Measurements from ENCODE around the gene VPS26B. TPM values are rescaled to one million over a fixed set of nuclear protein-coding genes. Genes with fewer than 3 reads are reported as not detected.

The VPS26B gene
- total and polyA plus RNA-seq, 5 donors from 2014 or later = 43.9 to 65.1 (median 61.6) TPM

- H3K27ac Mint-ChIP-seq = no peak overlapping the region
- peak in 2 of 3 donors; percentile 36 to 56 for DNase-seq
- no peaks in the 10 kb centered on the region for H3K9me3 Mint-ChIP-seq
- H3K4me3 ChIP-seq (ENCODE audit: low read depth, low read length) = no peak overlapping the region
- no peaks in the 10 kb centered on the region for H3K9me3 ChIP-seq (ENCODE audit: control insufficient read depth in 2 of 2, low read length in 2 of 2)
- no peaks in the 10 kb centered on the region for H3K27me3 Mint-ChIP-seq
- H3K4me1 ChIP-seq (ENCODE audit: control insufficient read depth, insufficient read depth, low read length, poor library complexity, severe bottlenecking) = no peaks in the 10 kb centered on the region
- no peak overlapping the region for H3K4me3 Mint-ChIP-seq
- no peak overlapping the region for H3K27ac ChIP-seq (ENCODE audit: insufficient read depth, low read length, poor library complexity, severe bottlenecking)
- H3K36me3 Mint-ChIP-seq = peaks cover 18% of the 10 kb centered on the region
- H3K27me3 ChIP-seq (ENCODE audit: control insufficient read depth, insufficient read depth, low read length) = no peaks in the 10 kb centered on the region
- peaks cover 53% of the 10 kb centered on the region for H3K36me3 ChIP-seq (ENCODE audit: control insufficient read depth, insufficient read depth, low read length)
- peak; percentile 45 to 65 for ATAC-seq (ENCODE audit: low read depth in 2 of 2)
- peaks cover 0 to 9% (median 3%) of the 10 kb centered on the region in 4 donors for H3K4me1 Mint-ChIP-seq
Observed at GRCh38 chr11:134261626-134262488, 37.4 kb downstream of the VPS26B start.

DNA sequence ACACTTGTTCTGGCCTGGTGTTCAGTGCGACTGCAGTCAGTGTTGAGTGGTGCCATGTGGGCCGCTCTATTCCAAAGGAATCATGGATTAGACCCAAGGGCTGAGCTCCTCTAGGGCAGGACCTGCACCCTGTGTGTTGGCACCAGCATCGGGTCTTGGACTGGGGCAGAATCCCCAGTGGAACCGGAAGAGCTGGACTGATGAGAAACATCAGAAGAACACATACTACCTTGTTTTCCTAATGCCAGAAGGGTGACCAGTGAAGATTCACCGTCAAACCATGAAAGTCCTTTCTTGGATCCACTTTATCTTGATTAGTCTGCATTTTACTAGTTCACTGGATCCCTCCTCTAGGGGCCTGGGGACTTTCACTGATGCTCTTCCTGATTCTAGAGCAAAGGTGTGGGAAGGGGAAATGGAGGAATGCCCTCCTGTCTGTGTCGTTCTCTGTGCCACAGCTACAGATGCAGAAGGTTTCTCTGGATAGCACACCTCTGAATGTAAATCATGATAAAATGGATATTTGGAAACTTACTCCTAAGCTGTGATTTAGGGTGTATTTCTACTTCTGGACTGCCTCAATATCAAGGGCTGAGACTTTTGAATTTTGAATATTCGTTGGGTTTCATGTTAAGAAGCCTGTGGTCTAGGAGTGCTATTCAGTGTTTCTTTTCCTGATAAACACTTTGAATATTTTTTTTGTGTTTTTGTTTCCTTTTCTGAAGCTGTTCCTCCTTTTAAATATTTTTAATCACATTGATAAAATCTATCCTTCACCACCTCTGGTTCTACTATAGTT, 40.7 kb downstream of the VPS26B start:
- peaks cover 3% of the 10 kb centered on the region for H3K4me1 ChIP-seq (ENCODE audit: control insufficient read depth, insufficient read depth, low read length, poor library complexity, severe bottlenecking)
- no peaks in the 10 kb centered on the region for H3K27me3 ChIP-seq (ENCODE audit: control insufficient read depth, insufficient read depth, low read length)
- Mint-ChIP-seq H3K9me3 (no peaks in the 10 kb centered on the region), H3K4me3 (no peak overlapping the region), H3K36me3 (peaks cover 5% of the 10 kb centered on the region), H3K27ac (peak overlapping the region in 1 of 3 donors; percentile 26), H3K4me1 (peaks cover 0 to 17% (median 4%) of the 10 kb centered on the region in 4 donors), H3K27me3 (no peaks in the 10 kb centered on the region)
- DNase-seq = no peak
- ATAC-seq (ENCODE audit: low read depth in 2 of 2) = no peak
- H3K4me3 ChIP-seq (ENCODE audit: low read depth, low read length) = no peak overlapping the region
- no peak overlapping the region for H3K27ac ChIP-seq (ENCODE audit: insufficient read depth, low read length, poor library complexity, severe bottlenecking)
- H3K36me3 ChIP-seq (ENCODE audit: control insufficient read depth, insufficient read depth, low read length) = peaks cover 27% of the 10 kb centered on the region
- no peaks in the 10 kb centered on the region for H3K9me3 ChIP-seq (ENCODE audit: control insufficient read depth in 2 of 2, low read length in 2 of 2)

DNA sequence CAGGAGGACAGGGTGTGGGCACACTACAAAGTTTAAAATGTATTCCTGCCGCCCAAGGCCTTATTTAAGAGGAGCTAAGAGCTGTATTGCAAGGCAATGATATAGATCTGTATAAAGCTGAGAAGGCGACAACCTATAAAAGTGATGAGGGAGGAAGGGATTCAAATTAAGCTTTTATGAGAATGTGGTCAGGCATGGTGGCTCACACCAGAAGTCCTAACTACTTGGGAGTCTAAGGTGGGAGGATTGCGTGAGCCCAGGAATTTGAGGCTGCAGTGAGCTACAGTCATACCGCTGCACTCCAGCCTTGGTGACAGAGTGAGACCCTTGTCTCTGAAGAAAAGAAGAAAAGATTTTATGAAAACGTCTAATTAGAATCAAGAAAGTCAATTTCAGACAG, 42.0 kb downstream of the VPS26B start:
- DNase-seq = no peak
- H3K36me3 ChIP-seq (ENCODE audit: control insufficient read depth, insufficient read depth, low read length) = peaks cover 16% of the 10 kb centered on the region
- Mint-ChIP-seq H3K4me3 (peak overlapping the region in 1 of 4 donors; percentile 10), H3K27ac (peak overlapping the region in 1 of 3 donors; percentile 33), H3K36me3 (no peaks in the 10 kb centered on the region), H3K4me1 (peaks cover 0 to 30% (median 14%) of the 10 kb centered on the region in 4 donors), H3K27me3 (no peaks in the 10 kb centered on the region), H3K9me3 (no peaks in the 10 kb centered on the region)
- H3K9me3 ChIP-seq (ENCODE audit: control insufficient read depth in 2 of 2, low read length in 2 of 2) = no peaks in the 10 kb centered on the region
- peaks cover 9% of the 10 kb centered on the region for H3K4me1 ChIP-seq (ENCODE audit: control insufficient read depth, insufficient read depth, low read length, poor library complexity, severe bottlenecking)
- no peak for ATAC-seq (ENCODE audit: low read depth in 2 of 2)
- no peaks in the 10 kb centered on the region for H3K27me3 ChIP-seq (ENCODE audit: control insufficient read depth, insufficient read depth, low read length)
- H3K27ac ChIP-seq (ENCODE audit: insufficient read depth, low read length, poor library complexity, severe bottlenecking) = no peak overlapping the region
- H3K4me3 ChIP-seq (ENCODE audit: low read depth, low read length) = no peak overlapping the region

DNA sequence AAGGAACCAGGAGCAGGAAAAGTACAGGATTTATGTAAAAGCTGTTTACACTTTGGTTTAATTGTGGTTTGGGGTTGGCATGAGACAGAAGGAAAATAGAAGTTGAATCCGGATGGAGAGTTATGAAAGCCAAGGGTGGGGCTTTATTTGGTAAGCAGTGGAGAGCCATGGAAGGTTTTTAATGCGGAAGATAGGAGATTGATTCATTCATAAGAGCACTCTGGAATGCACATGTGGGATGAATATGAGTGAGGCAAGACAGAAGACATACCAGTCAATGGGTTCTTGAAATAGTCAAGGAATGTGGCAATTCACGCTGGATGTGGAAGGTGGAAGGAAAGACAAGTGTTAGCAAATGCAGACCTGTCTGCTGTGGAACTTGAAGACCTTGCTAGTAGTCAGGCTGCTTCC, 42.4 kb downstream of the VPS26B start:
- peak overlapping the region in 1 of 4 donors; percentile 10 for H3K4me3 Mint-ChIP-seq
- no peaks in the 10 kb centered on the region for H3K9me3 ChIP-seq (ENCODE audit: control insufficient read depth in 2 of 2, low read length in 2 of 2)
- no peak for DNase-seq
- no peaks in the 10 kb centered on the region for H3K27me3 Mint-ChIP-seq
- no peak overlapping the region for H3K4me3 ChIP-seq (ENCODE audit: low read depth, low read length)
- H3K27ac ChIP-seq (ENCODE audit: insufficient read depth, low read length, poor library complexity, severe bottlenecking) = no peak overlapping the region
- peaks cover 9% of the 10 kb centered on the region for H3K4me1 ChIP-seq (ENCODE audit: control insufficient read depth, insufficient read depth, low read length, poor library complexity, severe bottlenecking)
- H3K9me3 Mint-ChIP-seq = no peaks in the 10 kb centered on the region
- peak overlapping the region in 1 of 3 donors; percentile 53 for H3K27ac Mint-ChIP-seq
- H3K27me3 ChIP-seq (ENCODE audit: control insufficient read depth, insufficient read depth, low read length) = no peaks in the 10 kb centered on the region
- ATAC-seq (ENCODE audit: low read depth in 2 of 2) = no peak
- H3K4me1 Mint-ChIP-seq = peaks cover 0 to 33% (median 15%) of the 10 kb centered on the region in 4 donors
- peaks cover 12% of the 10 kb centered on the region for H3K36me3 ChIP-seq (ENCODE audit: control insufficient read depth, insufficient read depth, low read length)
- no peaks in the 10 kb centered on the region for H3K36me3 Mint-ChIP-seq

DNA sequence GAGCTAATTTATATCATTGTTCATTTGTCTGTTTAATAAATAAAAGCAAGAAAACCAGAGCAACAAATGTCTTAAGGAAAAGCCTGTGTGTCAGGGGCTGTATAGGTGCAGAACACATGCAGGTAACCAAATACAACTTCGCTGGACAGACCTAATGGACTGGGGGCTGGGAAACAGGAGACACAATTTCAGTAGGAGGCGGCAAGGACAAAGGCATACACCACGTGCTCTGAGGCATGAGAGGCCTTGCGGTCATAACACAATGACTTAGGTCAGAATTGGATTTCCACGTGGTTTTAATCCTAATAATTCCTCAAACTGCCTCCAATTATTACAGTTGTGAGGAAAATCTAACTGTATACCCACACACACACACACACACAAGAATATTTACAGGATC, 43.0 kb downstream of the VPS26B start:
- no peak for DNase-seq
- Mint-ChIP-seq H3K27ac (no peak overlapping the region), H3K4me3 (no peak overlapping the region), H3K4me1 (peaks cover 0 to 36% (median 18%) of the 10 kb centered on the region in 4 donors), H3K9me3 (no peaks in the 10 kb centered on the region), H3K27me3 (no peaks in the 10 kb centered on the region), H3K36me3 (no peaks in the 10 kb centered on the region)
- Histone ChIP-seq H3K4me3 (ENCODE audit: low read depth, low read length) (no peak overlapping the region), H3K36me3 (ENCODE audit: control insufficient read depth, insufficient read depth, low read length) (peaks cover 7% of the 10 kb centered on the region), H3K27me3 (ENCODE audit: control insufficient read depth, insufficient read depth, low read length) (no peaks in the 10 kb centered on the region), H3K27ac (ENCODE audit: insufficient read depth, low read length, poor library complexity, severe bottlenecking) (no peak overlapping the region), H3K9me3 (ENCODE audit: control insufficient read depth in 2 of 2, low read length in 2 of 2) (no peaks in the 10 kb centered on the region), H3K4me1 (ENCODE audit: control insufficient read depth, insufficient read depth, low read length, poor library complexity, severe bottlenecking) (peaks cover 9% of the 10 kb centered on the region)
- no peak for ATAC-seq (ENCODE audit: low read depth in 2 of 2)

DNA sequence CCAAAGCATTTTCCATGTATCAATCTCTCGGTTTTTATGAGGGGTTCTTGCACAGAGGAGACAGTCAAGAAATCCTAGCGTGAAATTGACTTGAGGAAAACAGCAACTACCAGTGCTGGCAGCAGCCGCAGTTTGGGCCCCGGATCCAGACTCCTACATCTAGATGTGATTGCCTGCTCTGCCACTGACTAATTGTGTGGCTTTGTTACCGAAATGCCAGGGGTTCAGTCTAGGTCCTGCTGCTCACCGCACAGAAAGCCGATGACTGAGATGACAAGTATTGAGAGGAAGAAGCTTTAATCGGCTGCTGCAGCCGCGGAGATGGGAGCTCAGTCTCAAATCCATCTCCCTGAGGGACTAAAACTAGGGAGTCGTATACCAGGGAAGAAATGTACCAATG, 43.5 kb downstream of the VPS26B start:
- Histone ChIP-seq H3K4me1 (ENCODE audit: control insufficient read depth, insufficient read depth, low read length, poor library complexity, severe bottlenecking) (peaks cover 9% of the 10 kb centered on the region), H3K9me3 (ENCODE audit: control insufficient read depth in 2 of 2, low read length in 2 of 2) (no peaks in the 10 kb centered on the region), H3K27ac (ENCODE audit: insufficient read depth, low read length, poor library complexity, severe bottlenecking) (no peak overlapping the region), H3K27me3 (ENCODE audit: control insufficient read depth, insufficient read depth, low read length) (no peaks in the 10 kb centered on the region), H3K36me3 (ENCODE audit: control insufficient read depth, insufficient read depth, low read length) (peaks cover 2% of the 10 kb centered on the region), H3K4me3 (ENCODE audit: low read depth, low read length) (no peak overlapping the region)
- peaks cover 2% of the 10 kb centered on the region for H3K36me3 Mint-ChIP-seq
- ATAC-seq (ENCODE audit: low read depth in 2 of 2) (no peak), DNase-seq (no peak)
- peak overlapping the region in 1 of 3 donors; percentile 59 for H3K27ac Mint-ChIP-seq
- no peaks in the 10 kb centered on the region for H3K9me3 Mint-ChIP-seq
- H3K4me3 Mint-ChIP-seq = peak overlapping the region in 2 of 4 donors; percentile 2 to 64
- peaks cover 2% of the 10 kb centered on the region for H3K27me3 Mint-ChIP-seq
- peaks cover 0 to 41% (median 20%) of the 10 kb centered on the region in 4 donors for H3K4me1 Mint-ChIP-seq

DNA sequence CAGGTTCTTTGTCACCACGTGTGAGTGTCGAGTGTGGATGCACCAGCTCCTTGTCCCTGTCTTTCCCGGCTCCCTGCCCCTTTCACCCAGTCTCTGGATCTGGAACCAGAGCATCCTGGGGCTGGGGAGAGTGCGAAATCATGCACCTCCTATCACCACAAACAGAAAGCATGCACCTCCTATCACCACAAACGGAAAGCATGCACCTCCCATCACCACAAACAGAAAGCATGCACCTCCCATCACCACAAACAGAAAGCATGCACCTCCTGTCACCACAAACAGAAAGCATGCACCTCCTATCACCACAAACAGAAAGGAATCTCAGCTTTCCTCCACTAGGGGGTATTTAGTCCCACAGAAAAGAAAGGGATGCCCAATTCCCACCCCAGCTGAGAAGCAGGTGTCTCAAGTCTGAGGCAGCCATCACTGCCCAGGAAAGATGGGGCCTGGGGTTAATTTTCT, 45.8 kb downstream of the VPS26B start:
- Histone ChIP-seq H3K27ac (ENCODE audit: insufficient read depth, low read length, poor library complexity, severe bottlenecking) (no peak overlapping the region), H3K27me3 (ENCODE audit: control insufficient read depth, insufficient read depth, low read length) (no peaks in the 10 kb centered on the region), H3K4me3 (ENCODE audit: low read depth, low read length) (no peak overlapping the region), H3K4me1 (ENCODE audit: control insufficient read depth, insufficient read depth, low read length, poor library complexity, severe bottlenecking) (peaks cover 24% of the 10 kb centered on the region), H3K9me3 (ENCODE audit: control insufficient read depth in 2 of 2, low read length in 2 of 2) (no peaks in the 10 kb centered on the region), H3K36me3 (ENCODE audit: control insufficient read depth, insufficient read depth, low read length) (no peaks in the 10 kb centered on the region)
- Mint-ChIP-seq H3K4me3 (peak overlapping the region in 2 of 4 donors; percentile 48 to 66), H3K4me1 (peaks cover 6 to 63% (median 33%) of the 10 kb centered on the region in 4 donors), H3K9me3 (no peaks in the 10 kb centered on the region), H3K27ac (peak overlapping the region; percentile 28 to 88 (median 48)), H3K27me3 (peaks cover 5% of the 10 kb centered on the region), H3K36me3 (peaks cover 4% of the 10 kb centered on the region)
- DNase-seq (peak in 2 of 3 donors; percentile 11 to 69), ATAC-seq (ENCODE audit: low read depth in 2 of 2) (no peak)

Data from CD4-positive, CD25-positive, alpha-beta regulatory T cell (primary cell).